ENCODE data around the gene TAGLN2.

DNA sequence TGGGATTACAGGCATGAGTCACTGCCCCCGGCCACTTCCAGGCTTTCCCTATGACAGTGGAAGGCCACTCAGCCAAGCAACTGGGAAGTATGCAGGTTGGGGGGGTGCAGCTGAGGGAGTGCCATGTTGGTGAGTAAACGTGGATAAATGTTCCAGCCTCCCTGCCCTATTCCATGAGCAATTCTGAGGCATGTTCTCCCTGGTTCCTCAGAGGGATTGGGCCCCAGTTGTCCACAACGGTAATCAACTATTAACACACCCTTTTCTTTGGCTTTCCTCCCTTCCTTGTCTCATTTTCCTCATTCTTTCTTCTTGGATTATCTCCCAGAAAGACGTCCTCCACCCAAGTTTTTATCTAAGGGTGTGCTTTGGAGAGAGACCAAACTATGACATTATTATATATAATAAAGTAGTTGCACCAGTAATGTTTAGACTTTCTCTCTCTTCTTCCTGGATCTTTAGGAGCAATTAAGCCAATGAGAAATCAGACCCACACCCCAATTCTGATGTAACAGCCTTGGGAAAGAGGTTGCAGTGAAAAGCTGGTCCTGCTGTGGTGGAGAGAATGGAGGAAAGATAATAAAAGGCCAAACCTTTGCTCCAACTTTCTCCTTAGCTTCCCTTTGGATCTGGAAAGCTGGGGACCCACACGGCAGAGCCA lies 35.5 kb upstream of the TAGLN2 start:
- TF ChIP-seq, protein P1, sequence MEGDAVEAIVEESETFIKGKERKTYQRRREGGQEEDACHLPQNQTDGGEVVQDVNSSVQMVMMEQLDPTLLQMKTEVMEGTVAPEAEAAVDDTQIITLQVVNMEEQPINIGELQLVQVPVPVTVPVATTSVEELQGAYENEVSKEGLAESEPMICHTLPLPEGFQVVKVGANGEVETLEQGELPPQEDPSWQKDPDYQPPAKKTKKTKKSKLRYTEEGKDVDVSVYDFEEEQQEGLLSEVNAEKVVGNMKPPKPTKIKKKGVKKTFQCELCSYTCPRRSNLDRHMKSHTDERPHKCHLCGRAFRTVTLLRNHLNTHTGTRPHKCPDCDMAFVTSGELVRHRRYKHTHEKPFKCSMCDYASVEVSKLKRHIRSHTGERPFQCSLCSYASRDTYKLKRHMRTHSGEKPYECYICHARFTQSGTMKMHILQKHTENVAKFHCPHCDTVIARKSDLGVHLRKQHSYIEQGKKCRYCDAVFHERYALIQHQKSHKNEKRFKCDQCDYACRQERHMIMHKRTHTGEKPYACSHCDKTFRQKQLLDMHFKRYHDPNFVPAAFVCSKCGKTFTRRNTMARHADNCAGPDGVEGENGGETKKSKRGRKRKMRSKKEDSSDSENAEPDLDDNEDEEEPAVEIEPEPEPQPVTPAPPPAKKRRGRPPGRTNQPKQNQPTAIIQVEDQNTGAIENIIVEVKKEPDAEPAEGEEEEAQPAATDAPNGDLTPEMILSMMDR (IDR thresholded peaks at IDR 0.05) = no peak
- TF ChIP-seq POLR2AphosphoS2 (conservative IDR thresholded peaks at IDR 0.05; ENCODE audit: low read length) = no peak
- TF ChIP-seq, protein P2, sequence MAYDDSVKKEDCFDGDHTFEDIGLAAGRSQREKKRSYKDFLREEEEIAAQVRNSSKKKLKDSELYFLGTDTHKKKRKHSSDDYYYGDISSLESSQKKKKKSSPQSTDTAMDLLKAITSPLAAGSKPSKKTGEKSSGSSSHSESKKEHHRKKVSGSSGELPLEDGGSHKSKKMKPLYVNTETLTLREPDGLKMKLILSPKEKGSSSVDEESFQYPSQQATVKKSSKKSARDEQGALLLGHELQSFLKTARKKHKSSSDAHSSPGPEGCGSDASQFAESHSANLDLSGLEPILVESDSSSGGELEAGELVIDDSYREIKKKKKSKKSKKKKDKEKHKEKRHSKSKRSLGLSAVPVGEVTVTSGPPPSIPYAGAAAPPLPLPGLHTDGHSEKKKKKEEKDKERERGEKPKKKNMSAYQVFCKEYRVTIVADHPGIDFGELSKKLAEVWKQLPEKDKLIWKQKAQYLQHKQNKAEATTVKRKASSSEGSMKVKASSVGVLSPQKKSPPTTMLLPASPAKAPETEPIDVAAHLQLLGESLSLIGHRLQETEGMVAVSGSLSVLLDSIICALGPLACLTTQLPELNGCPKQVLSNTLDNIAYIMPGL (CRISPR knock-in tag; IDR thresholded peaks at IDR 0.05; ENCODE audit: borderline replicate concordance) = no peak
- TF ChIP-seq RARB (CRISPR knock-in tag; IDR thresholded peaks at IDR 0.05) = no peak
- TF ChIP-seq PHF8 (IDR thresholded peaks at IDR 0.05; ENCODE audit: borderline replicate concordance, low read depth) = no peak
- TF ChIP-seq ESRRA (IDR thresholded peaks at IDR 0.05; ENCODE audit: borderline replicate concordance, low read length) = no peak

Data from A549 (cell line).